PC-3 (cell line): ENCODE results near the gene NDRG2. TPM values are rescaled to one million over a fixed set of nuclear protein-coding genes. Genes with fewer than 3 reads are reported as not detected.
A peak's percentile ranks its signal among the peaks of the same experiment; 100 is the strongest.

Source experiments
- ATAC-seq: fragments of 200-7000 bp; cut with Tn5 transposase; 2 replicates; pipeline ENCODE4 v1.9.1; 2020; ENCODE audit warnings: mild to moderate bottlenecking, moderate library complexity
- BruUV-seq: library from RNA; stranded (reverse); fragments of 400-500 nt; replicated peaks from 2 replicates; lab custom pipeline; 2021; lab: Mats Ljungman, UMichigan
- CTCF ChIA-PET: fragments of 300-600 bp; sonication (Branson Sonifier 250); formaldehyde crosslinking; loops from one replicate; lab custom pipeline; 2022; ENCODE audit warnings: antibody characterized with exemption; lab: Charles Lee
- POLR2A ChIA-PET: fragments of 300-600 bp; sonication (Branson Sonifier 250); formaldehyde crosslinking; loops from one replicate; lab custom pipeline; 2022; ENCODE audit warnings: antibody characterized with exemption; ENCODE audit not compliant: unreplicated experiment; lab: Charles Lee
- DNase-seq: peaks from one replicate; pipeline ENCODE4 v3.0.0-alpha.2; 2015
- H2AFZ ChIP-seq: fragments of 300-600 bp; sonication (generic); 2 replicates; pipeline ENCODE4 v1.6.0; 2016; ENCODE audit warnings: antibody characterized with exemption, low read length
- H3F3A ChIP-seq: fragments of 300-600 bp; sonication (generic); one replicate; pipeline ENCODE4 v1.6.0; 2017; ENCODE audit warnings: antibody characterized with exemption, low read length, control low read depth, mild to moderate bottlenecking; ENCODE audit not compliant: unreplicated experiment
- H3K27ac ChIP-seq: fragments of 300-600 bp; sonication (generic); 2 replicates; pipeline ENCODE4 v1.5.1; 2016; ENCODE audit warnings: mild to moderate bottlenecking, low read length
- H3K27me3 ChIP-seq: fragments of 300-600 bp; sonication (generic); 2 replicates; pipeline ENCODE4 v1.6.1; 2016; ENCODE audit warnings: low read length, mixed read lengths
- H3K36me3 ChIP-seq: fragments of 300-600 bp; sonication (generic); 2 replicates; pipeline ENCODE4 v1.6.1; 2016; ENCODE audit warnings: low read depth, mixed run types, low read length, mixed read lengths
- H3K4me1 ChIP-seq: fragments of 300-600 bp; sonication (generic); 2 replicates; pipeline ENCODE4 v1.5.1; 2016; ENCODE audit warnings: low read length; ENCODE audit not compliant: insufficient read depth
- H3K4me2 ChIP-seq: fragments of 300-600 bp; sonication (generic); 2 replicates; pipeline ENCODE4 v1.6.0; 2016; ENCODE audit warnings: low read length
- H3K4me3 ChIP-seq: fragments of 300-600 bp; sonication (generic); 2 replicates; pipeline ENCODE4 v1.5.1; 2016; ENCODE audit warnings: mild to moderate bottlenecking, low read length, mixed read lengths
- H3K79me2 ChIP-seq: fragments of 300-600 bp; sonication (generic); 2 replicates; pipeline ENCODE4 v1.6.1; 2017; ENCODE audit warnings: low read length, mixed read lengths
- H3K9ac ChIP-seq: fragments of 300-600 bp; sonication (generic); 2 replicates; pipeline ENCODE4 v1.6.0; 2016; ENCODE audit warnings: mild to moderate bottlenecking, low read length
- H3K9me2 ChIP-seq: fragments of 300-600 bp; sonication (generic); replicated peaks from 2 replicates; pipeline ENCODE4 v1.6.1; 2016; ENCODE audit warnings: mixed run types, low read length, mixed read lengths
- H3K9me3 ChIP-seq: fragments of 300-600 bp; sonication (generic); 2 replicates; pipeline ENCODE4 v1.6.1; 2016; ENCODE audit warnings: low read length, mixed read lengths
- H4K20me1 ChIP-seq: fragments of 300-600 bp; sonication (generic); 2 replicates; pipeline ENCODE4 v1.6.1; 2016; ENCODE audit warnings: low read length, mixed read lengths
- EZH2 ChIP-seq: fragments of 300-600 bp; sonication (generic); IDR thresholded peaks from one replicate; pipeline ENCODE4 v1.6.1; 2017; ENCODE audit warnings: antibody characterized with exemption, mild to moderate bottlenecking, low read length; ENCODE audit not compliant: unreplicated experiment
- EZH2phosphoT487 ChIP-seq: fragments of 300-600 bp; sonication (generic); IDR thresholded peaks from 2 replicates; pipeline ENCODE4 v1.6.1; 2018; ENCODE audit warnings: mild to moderate bottlenecking, antibody characterized with exemption, low read length, borderline replicate concordance
- intact Hi-C: fragments of 100-400 bp; cut with micrococcal nuclease; formaldehyde crosslinking; loops from 2 replicates; pipeline ENCODE4 v1.9.0; 2023
- total RNA-seq: library from RNA; depleted of rRNA; stranded (reverse); fragments of >200 nt; gene quantifications from 2 replicates; pipeline ENCODE4 v1.2.3, GENCODE V29; 2014
- TF ChIP-seq, protein P1 (sequence below): fragments of 300-600 bp; sonication (generic); conservative IDR thresholded peaks from 2 replicates; pipeline ENCODE4 v1.5.1; 2017; ENCODE audit warnings: antibody characterized with exemption, low read depth, mild to moderate bottlenecking, low read length

NDRG2 gene
- total RNA-seq, 1 experiment from 2014 or later, result 4.0 TPM

DNA sequence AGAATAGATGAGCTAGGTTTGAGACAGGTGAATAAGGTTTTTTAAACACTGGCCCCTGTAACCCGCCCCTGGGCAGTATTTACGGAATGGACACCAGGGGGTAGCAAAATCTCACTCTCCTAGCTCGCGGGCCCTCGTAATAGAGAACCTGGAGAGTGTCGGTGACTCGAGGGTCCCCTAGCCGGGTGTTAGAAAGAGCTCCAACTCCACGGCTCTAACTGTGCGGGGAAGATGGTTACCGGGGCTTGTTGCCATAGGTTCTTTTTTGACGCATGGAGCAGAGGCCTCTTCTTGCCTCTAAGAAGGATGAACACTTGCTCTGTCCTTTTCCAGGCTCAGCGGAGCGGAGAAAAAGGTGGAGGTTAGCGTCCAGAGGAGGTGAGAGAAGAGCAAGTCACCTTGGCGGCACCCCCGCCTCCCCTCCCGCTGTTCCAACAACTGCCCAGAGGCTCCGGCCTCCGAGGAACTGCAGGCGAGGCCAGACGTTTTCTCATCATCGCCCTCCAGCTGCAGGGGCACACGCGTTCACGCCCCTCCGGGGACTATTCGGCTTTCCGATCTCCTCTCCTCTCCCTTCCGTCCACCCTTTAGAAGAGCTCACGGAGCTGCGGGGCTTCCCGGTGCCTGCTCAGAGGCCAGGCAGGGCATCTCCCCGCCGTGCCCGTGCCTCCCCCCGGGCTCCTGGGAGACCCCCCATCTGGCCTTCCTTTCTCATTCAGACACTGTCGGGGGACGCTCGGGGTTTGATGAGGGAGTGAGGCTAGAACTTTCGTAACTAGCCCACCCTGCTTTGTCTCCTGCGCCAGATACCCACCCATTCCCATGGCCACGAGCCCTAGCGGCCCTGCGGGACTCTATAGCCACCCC is 43.9 kb upstream of the NDRG2 start:
- Histone ChIP-seq H3K27me3 (peaks cover 60% of the 10 kb centered on the region), H3K9me3 (no peaks in the 10 kb centered on the region), H4K20me1 (no peaks in the 10 kb centered on the region), H3F3A (no peaks in the 10 kb centered on the region), H3K27ac (no peak overlapping the region), H3K4me1 (peaks cover 6% of the 10 kb centered on the region; the same call in 1 of the 2 replicates), H2AFZ (peak overlapping the region; percentile 63), H3K79me2 (no peaks in the 10 kb centered on the region), H3K4me3 (peak overlapping the region; percentile 72; the same call in 1 of the 2 replicates), H3K9ac (no peak overlapping the region), H3K9me2 (no peaks in the 10 kb centered on the region), H3K4me2 (peak overlapping the region; percentile 93), H3K36me3 (no peaks in the 10 kb centered on the region)
- ATAC-seq (peak; percentile 59), DNase-seq (peak; percentile 61)
- intact Hi-C loops, result loop anchor here (1.0 kb wide), 1 partner anchor 36 kb away; no protein-coding TSS in a partner anchor
- BruUV-seq, result no TSS peak
- ChIA-PET POLR2A (no interaction called here), CTCF (interaction anchor here (0.6 to 1.6 kb wide), 7 partner anchors 8 to 54 kb away, joined by 3 to 34 read pairs (median 4); no protein-coding TSS in a partner anchor)
- TF ChIP-seq, protein P1, sequence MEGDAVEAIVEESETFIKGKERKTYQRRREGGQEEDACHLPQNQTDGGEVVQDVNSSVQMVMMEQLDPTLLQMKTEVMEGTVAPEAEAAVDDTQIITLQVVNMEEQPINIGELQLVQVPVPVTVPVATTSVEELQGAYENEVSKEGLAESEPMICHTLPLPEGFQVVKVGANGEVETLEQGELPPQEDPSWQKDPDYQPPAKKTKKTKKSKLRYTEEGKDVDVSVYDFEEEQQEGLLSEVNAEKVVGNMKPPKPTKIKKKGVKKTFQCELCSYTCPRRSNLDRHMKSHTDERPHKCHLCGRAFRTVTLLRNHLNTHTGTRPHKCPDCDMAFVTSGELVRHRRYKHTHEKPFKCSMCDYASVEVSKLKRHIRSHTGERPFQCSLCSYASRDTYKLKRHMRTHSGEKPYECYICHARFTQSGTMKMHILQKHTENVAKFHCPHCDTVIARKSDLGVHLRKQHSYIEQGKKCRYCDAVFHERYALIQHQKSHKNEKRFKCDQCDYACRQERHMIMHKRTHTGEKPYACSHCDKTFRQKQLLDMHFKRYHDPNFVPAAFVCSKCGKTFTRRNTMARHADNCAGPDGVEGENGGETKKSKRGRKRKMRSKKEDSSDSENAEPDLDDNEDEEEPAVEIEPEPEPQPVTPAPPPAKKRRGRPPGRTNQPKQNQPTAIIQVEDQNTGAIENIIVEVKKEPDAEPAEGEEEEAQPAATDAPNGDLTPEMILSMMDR, result peak; percentile 68
- no peak for TF ChIP-seq EZH2phosphoT487
- TF ChIP-seq EZH2, result no peak

DNA sequence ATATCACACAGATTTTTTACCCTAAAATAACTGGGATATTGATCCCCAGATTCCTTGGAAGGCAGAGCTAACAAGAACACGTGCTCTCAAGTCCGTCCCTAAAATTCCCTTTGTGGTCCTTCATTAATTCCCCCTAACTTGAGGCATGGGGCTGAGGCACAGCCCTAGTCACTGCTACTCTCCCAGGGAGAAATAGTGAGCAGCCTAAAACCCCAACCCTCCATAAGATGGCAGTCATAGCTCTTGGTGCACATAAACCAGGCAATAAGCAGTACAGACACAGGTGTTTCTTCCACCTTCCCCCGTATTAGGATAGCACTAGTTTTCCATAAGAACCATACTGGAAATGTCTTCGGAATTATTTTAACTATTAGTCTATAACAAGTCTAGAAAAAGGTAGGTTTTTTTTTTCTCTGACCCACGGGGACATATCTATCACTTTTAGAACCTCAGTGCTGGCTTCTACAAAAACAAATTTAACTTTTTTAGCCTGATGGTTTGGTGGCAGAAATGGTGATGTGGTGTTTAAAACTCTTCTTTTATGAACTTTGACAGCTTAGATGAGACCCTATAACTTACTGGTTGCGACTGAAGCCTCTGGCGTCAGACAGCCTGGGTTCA is 42.1 kb upstream of the NDRG2 start:
- Histone ChIP-seq H3K4me2 (no peak overlapping the region), H3K4me3 (no peak overlapping the region), H3K4me1 (peaks cover 6% of the 10 kb centered on the region; the same call in 1 of the 2 replicates), H3K9me2 (no peaks in the 10 kb centered on the region), H3K27me3 (peaks cover 68% of the 10 kb centered on the region), H3K9me3 (no peaks in the 10 kb centered on the region), H2AFZ (no peak overlapping the region), H4K20me1 (no peaks in the 10 kb centered on the region), H3K36me3 (no peaks in the 10 kb centered on the region), H3F3A (no peaks in the 10 kb centered on the region), H3K79me2 (no peaks in the 10 kb centered on the region), H3K9ac (no peak overlapping the region), H3K27ac (no peak overlapping the region)
- ATAC-seq (no peak), DNase-seq (peak; percentile 43)
- ChIA-PET CTCF (interaction anchor here (0.9 to 1.2 kb wide), 4 partner anchors 21 to 38 kb away, joined by 3 to 8 read pairs (median 4); no protein-coding TSS in a partner anchor), POLR2A (no interaction called here)
- BruUV-seq, result no TSS peak
- TF ChIP-seq, protein P1, result peak; percentile 47
- TF ChIP-seq EZH2, result no peak
- TF ChIP-seq EZH2phosphoT487, result no peak
- intact Hi-C loops, result no loop called here
